OCI-LY3 (cell line): ENCODE measurements around the gene PARN.

Source experiments
- CTCF ChIP-seq: fragments of 200-600, 300-600 bp; sonication (generic); IDR thresholded peaks from 2 replicates; pipeline ENCODE4 v1.5.1; 2014; ENCODE audit warnings: antibody characterized with exemption, low read length, low read depth
- EZH2phosphoT487 ChIP-seq: fragments of 200-600 bp; shearing (Covaris generic); IDR thresholded peaks from 2 replicates; pipeline ENCODE4 v1.6.1; 2018; ENCODE audit warnings: antibody characterized with exemption, mixed run types, low read depth

GRCh38 chr16:14486520-14487303 is 143.3 kb downstream of the PARN start:
- TF ChIP-seq CTCF (no peak), EZH2phosphoT487 (no peak)
